Effector memory CD4-positive, alpha-beta T cell (primary cell): ENCODE measurements around the gene MAOB.

Experiments used
- DNase-seq, 3 donors: peaks; one replicate each; pipeline ENCODE4 v3.0.0-alpha.2; 2020
- H3K27ac ChIP-seq: 2 replicates; pipeline ENCODE4 v1.7.0; 2013; ENCODE audit warnings: mild to moderate bottlenecking, low read length, moderate library complexity; ENCODE audit not compliant: insufficient read depth, poor library complexity, severe bottlenecking
- H3K27me3 ChIP-seq: replicated peaks from 2 replicates; pipeline ENCODE4 v1.7.0; 2013; ENCODE audit warnings: mild to moderate bottlenecking, low read length; ENCODE audit not compliant: insufficient read depth, control insufficient read depth, poor library complexity, severe bottlenecking
- H3K36me3 ChIP-seq: 2 replicates; pipeline ENCODE4 v1.7.0; 2013; ENCODE audit warnings: mild to moderate bottlenecking, low read length, moderate library complexity; ENCODE audit not compliant: control insufficient read depth, insufficient read depth
- H3K4me1 ChIP-seq: 2 replicates; pipeline ENCODE4 v1.7.0; 2013; ENCODE audit warnings: low read length, mild to moderate bottlenecking; ENCODE audit not compliant: control insufficient read depth, insufficient read depth, poor library complexity, severe bottlenecking
- H3K4me3 ChIP-seq: 2 replicates; pipeline ENCODE4 v1.7.0; 2013; ENCODE audit warnings: low read length, low read depth, mild to moderate bottlenecking; ENCODE audit not compliant: insufficient read depth, poor library complexity, severe bottlenecking
- H3K9me3 ChIP-seq: 2 replicates; pipeline ENCODE4 v1.7.0; 2013; ENCODE audit warnings: mild to moderate bottlenecking, low read length, moderate library complexity; ENCODE audit not compliant: control insufficient read depth

Gene MAOB

DNA sequence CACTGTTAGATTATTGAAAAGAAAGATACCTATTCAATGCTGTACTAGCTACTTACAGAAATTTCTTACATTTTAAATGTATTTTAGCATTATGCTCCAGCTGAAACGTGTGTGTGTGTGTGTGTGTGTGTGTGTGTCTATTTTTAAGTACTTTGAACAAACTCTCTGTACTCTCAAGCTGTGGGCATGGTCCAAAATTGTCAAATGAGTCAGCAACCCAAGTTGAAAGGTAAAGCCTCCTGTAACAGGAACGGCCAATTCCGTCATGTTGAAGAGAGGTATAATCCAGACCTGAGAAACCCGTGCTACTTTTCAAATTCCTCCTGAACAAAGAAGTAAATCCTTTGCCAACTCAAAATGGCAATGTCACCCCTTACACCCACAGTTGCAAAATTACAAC is 20.5 kb downstream of the MAOB start:
- no peak overlapping the region for H3K27ac ChIP-seq
- no peaks in the 10 kb centered on the region for H3K9me3 ChIP-seq
- H3K4me3 ChIP-seq: no peak overlapping the region
- H3K4me1 ChIP-seq: no peaks in the 10 kb centered on the region
- DNase-seq: no peak
- H3K36me3 ChIP-seq: no peaks in the 10 kb centered on the region
- no peaks in the 10 kb centered on the region for H3K27me3 ChIP-seq

DNA sequence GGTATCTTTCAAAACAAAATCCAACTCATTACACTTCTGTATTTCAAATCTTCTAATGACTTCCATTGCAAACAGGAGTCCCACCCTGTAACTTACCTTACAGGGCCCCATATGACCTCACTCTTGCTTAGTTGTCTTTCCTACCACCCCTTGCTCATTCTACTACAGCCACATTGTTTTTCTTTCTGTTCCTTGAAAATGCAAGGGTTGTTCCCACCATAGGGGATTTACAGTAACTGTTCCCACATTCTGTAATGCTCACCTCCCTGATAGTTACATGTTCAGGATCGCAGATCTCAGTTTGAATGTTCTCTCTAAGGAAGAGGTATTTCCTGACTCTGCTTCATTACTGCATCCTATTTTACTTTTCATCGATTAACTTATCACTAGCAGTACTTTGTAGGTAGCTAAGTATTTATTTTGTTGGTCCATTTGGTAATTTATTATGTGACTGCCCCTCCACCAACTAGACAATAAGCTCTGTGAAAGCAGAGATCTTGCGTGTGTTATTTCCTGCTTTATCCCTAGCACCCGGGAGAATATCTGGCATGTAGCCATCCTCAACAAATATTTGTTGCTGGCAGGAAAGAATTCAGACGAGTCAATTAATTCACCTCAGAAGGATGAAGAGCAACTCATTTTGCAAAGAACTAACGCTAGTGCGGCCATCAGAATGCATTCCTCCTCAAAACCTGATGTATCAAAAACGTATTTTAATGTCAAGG is 21.4 kb downstream of the MAOB start:
- no peak overlapping the region for H3K27ac ChIP-seq
- no peak overlapping the region for H3K4me3 ChIP-seq
- H3K36me3 ChIP-seq: no peaks in the 10 kb centered on the region
- no peaks in the 10 kb centered on the region for H3K27me3 ChIP-seq
- H3K4me1 ChIP-seq: no peaks in the 10 kb centered on the region
- DNase-seq: no peak
- H3K9me3 ChIP-seq: no peaks in the 10 kb centered on the region

DNA sequence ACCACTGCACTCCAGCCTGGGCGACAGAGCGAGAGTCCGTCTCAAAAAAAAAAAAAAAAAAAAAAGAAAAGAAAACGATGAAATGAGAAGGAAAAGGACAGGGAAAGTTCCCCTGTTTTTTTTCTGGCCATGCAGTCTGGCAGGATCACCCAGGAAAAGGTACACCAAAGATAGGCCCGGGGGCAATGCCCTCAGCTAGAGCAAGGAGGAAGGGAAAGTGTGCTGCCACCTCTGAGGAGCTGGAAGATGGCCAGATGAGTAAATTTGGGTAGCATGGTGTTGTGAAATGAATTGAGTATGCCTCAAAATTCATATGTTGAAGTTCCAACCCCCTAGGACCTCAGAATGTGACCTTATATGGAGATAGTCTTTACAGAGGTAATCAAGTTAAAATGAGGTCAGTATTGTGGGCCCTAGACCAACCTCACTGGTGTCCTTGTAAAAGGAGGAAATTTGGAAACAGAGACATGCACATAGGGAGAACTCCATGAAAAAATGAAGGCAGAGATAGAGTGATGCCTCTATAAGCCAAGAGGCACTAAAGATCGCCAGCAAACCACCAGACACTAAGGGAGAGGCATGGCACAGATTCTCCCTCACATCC is 28.9 kb downstream of the MAOB start:
- no peaks in the 10 kb centered on the region for H3K9me3 ChIP-seq
- H3K27ac ChIP-seq: no peak overlapping the region
- no peaks in the 10 kb centered on the region for H3K36me3 ChIP-seq
- H3K4me1 ChIP-seq: no peaks in the 10 kb centered on the region
- no peak overlapping the region for H3K4me3 ChIP-seq
- no peak for DNase-seq
- no peaks in the 10 kb centered on the region for H3K27me3 ChIP-seq

DNA sequence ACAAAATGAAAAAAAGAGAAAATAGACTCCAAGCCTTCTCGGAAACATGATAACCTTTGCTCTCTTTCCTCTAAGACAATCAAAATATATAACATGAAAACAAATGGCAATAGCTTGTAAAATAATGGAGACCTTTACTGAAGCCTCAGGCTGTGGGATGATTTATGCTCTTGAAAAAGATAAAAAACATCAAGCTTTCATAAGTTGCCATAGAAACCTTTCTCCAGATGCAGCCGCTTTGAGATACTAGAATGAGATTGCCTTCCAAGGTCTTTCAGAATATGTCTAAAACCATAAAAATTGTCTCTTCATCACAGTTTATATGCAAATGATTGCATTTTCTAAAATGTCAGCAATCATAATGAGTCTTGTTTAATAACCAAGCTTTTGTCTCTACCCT is 31.6 kb downstream of the MAOB start:
- Histone ChIP-seq H3K27ac (no peak overlapping the region), H3K27me3 (no peaks in the 10 kb centered on the region), H3K36me3 (no peaks in the 10 kb centered on the region), H3K4me1 (no peaks in the 10 kb centered on the region), H3K4me3 (no peak overlapping the region), H3K9me3 (no peaks in the 10 kb centered on the region)
- no peak for DNase-seq

DNA sequence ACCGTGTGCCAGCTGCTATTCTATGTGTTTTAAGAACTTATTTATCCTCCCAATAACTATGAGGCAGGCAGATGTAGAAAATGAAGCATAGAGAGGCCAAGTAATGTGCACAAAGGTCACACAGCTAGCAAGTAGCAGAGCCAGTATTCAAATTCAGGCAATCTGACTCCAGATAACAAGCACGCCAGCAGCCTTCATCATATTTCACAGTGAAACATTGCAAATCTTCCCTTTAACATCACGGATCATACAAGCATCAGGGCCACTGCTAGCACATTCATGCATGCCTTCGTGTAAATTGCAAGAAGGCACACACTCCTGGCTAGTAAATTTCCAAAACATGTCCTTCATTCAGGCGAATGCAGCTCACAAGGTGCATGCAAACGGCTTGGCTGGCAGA is 33.1 kb downstream of the MAOB start:
- no peaks in the 10 kb centered on the region for H3K36me3 ChIP-seq
- no peaks in the 10 kb centered on the region for H3K9me3 ChIP-seq
- no peak for DNase-seq
- no peaks in the 10 kb centered on the region for H3K4me1 ChIP-seq
- no peak overlapping the region for H3K27ac ChIP-seq
- H3K27me3 ChIP-seq: no peaks in the 10 kb centered on the region
- H3K4me3 ChIP-seq: no peak overlapping the region

DNA sequence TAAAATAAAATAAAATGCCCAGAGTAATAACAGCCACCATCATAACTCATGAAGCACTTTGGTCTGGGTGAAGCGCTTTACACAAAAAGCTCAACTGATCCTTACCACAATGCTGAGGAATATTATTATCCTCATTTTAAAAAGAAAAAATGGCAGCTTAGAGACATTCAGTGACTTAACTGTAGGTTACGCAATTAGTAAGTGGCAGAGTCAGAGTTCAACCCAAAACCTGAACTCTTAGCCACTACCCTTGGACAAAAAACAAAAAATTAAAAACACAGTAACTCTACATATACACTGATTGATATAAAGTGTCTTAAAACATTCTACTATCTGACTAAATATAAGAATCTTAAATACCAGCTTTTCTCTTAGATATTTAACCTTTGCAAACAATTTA is 34.9 kb downstream of the MAOB start:
- Histone ChIP-seq H3K4me3 (no peak overlapping the region), H3K27ac (no peak overlapping the region), H3K36me3 (no peaks in the 10 kb centered on the region), H3K27me3 (no peaks in the 10 kb centered on the region), H3K4me1 (no peaks in the 10 kb centered on the region), H3K9me3 (no peaks in the 10 kb centered on the region)
- no peak for DNase-seq

DNA sequence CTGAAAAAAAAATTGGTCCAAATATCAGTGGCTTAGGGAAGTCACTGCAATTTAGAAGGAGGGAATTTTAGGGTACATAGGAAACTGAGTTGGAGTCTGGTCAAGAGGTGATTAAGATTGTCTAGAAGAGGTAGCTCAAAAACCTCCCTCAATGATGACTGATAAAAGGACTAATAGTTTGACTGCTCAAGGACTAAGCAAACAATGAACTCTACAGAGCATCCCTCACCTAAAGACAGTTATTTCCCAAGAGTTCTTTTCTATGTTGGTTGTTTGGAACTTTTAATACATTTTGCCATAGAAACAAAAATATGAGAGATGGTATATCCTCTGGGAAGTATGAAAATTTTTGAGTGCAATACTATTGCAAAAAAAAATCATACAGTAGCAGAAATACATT is 35.7 kb downstream of the MAOB start:
- Histone ChIP-seq H3K9me3 (no peaks in the 10 kb centered on the region), H3K27ac (no peak overlapping the region), H3K4me1 (no peaks in the 10 kb centered on the region), H3K4me3 (no peak overlapping the region), H3K27me3 (no peaks in the 10 kb centered on the region), H3K36me3 (no peaks in the 10 kb centered on the region)
- DNase-seq: no peak

DNA sequence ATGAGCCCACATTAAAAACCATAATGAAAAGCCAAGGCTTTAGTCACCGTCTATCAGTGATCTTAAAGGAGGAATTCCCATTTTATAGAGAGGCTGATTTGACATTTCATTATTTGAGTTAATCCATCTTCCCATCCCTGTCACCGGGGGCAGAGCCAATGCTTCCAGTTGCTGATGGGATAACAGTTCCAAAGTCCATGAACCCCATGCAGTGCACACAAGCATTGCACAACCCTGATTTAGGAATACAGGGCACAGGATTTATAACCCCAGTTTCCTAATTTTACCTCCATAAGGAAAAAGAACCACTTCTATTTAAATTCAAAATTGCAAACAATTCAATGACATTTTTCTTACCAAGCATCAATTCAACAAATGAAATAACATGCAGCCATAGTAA is 36.5 kb downstream of the MAOB start:
- no peaks in the 10 kb centered on the region for H3K4me1 ChIP-seq
- no peak overlapping the region for H3K27ac ChIP-seq
- no peak overlapping the region for H3K4me3 ChIP-seq
- DNase-seq: no peak
- H3K9me3 ChIP-seq: no peaks in the 10 kb centered on the region
- H3K27me3 ChIP-seq: no peaks in the 10 kb centered on the region
- no peaks in the 10 kb centered on the region for H3K36me3 ChIP-seq

DNA sequence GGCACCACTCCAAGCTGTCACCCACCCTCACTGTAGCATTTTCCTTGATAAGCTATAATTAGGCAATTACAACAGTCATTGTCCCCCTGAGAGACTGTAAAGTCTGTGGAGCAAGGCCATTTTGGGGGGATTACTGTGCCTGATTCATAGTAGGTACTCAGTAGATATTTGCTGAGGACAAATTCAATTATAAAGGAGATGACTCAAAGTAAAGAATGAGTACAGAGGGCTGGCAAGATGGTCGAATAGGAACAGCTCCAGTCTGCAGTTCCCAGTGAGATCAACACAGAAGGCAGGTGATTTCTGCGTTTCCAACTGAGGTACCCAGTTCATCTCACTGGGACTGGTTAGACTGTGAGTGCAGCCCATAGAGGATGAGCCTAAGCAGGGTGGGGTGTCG is 42.0 kb downstream of the MAOB start:
- no peaks in the 10 kb centered on the region for H3K4me1 ChIP-seq
- DNase-seq: no peak
- no peaks in the 10 kb centered on the region for H3K36me3 ChIP-seq
- H3K27me3 ChIP-seq: no peaks in the 10 kb centered on the region
- no peak overlapping the region for H3K4me3 ChIP-seq
- H3K9me3 ChIP-seq: no peaks in the 10 kb centered on the region
- no peak overlapping the region for H3K27ac ChIP-seq

DNA sequence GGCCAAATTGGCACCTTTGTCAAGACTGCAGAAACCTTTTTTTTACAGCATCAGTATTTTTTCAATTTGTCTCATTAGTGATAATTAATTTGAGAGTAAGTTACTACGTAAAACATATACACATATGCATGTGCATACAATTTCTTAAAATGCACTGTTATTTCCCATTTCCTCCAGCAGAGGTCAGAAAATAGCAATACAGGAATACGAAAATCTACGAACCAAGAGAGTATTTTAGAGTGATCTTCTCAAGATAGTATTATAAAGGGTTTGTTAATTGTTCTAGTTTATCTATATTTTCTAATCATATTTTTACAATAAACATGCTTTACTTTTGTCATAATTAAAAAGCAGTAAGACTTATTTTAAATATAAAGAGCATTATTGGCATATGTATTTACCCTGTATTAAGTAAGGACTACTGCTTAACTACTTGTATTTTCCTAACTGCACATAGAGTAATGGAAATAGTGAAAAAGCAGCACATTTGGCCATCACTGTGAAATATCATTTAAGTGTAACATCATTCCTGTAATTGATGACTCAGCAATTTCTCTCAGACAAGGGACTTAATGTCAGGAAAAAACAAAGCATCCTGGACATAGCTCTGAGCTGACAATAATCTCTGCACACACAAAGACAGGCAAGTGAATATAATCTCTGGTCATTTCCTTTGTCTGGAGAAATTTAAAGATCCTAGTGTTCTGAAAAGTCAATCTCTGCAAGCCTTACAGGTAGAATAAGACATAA is 45.6 kb downstream of the MAOB start:
- no peak overlapping the region for H3K27ac ChIP-seq
- H3K36me3 ChIP-seq: no peaks in the 10 kb centered on the region
- no peaks in the 10 kb centered on the region for H3K27me3 ChIP-seq
- no peak overlapping the region for H3K4me3 ChIP-seq
- DNase-seq: no peak
- no peaks in the 10 kb centered on the region for H3K9me3 ChIP-seq
- H3K4me1 ChIP-seq: no peaks in the 10 kb centered on the region
